OCI-LY1 (cell line): ENCODE data around the gene SMARCA5.

Experiments used
- H2AFZ ChIP-seq: fragments of 200-600 bp; sonication (generic), shearing (Covaris generic); 2 replicates; pipeline ENCODE4 v1.6.0; 2014; ENCODE audit warnings: antibody characterized with exemption, mild to moderate bottlenecking, low read length
- H3F3A ChIP-seq: fragments of 200-600 bp; sonication (generic), shearing (Covaris generic); 2 replicates; pipeline ENCODE4 v1.6.0; 2014; ENCODE audit warnings: mild to moderate bottlenecking, antibody characterized with exemption, low read length, moderate library complexity; ENCODE audit not compliant: insufficient read depth
- H3K27ac ChIP-seq: fragments of 200-600 bp; sonication (generic); 2 replicates; pipeline ENCODE4 v1.5.1; 2014; ENCODE audit warnings: low read length, mixed run types, mild to moderate bottlenecking, low read depth; ENCODE audit not compliant: poor library complexity, severe bottlenecking
- H3K27me3 ChIP-seq: fragments of 200-600 bp; sonication (generic); 2 replicates; pipeline ENCODE4 v1.6.0; 2014; ENCODE audit warnings: antibody characterized with exemption, mild to moderate bottlenecking, low read length, moderate library complexity; ENCODE audit not compliant: insufficient read depth
- H3K36me3 ChIP-seq: fragments of 200-600 bp; sonication (generic); 2 replicates; pipeline ENCODE4 v1.6.1; 2014; ENCODE audit warnings: mild to moderate bottlenecking, antibody characterized with exemption, low read length, moderate library complexity, mixed read lengths; ENCODE audit not compliant: insufficient read depth
- H3K4me1 ChIP-seq: fragments of 200-600 bp; sonication (generic); 2 replicates; pipeline ENCODE4 v1.5.1; 2014; ENCODE audit warnings: mild to moderate bottlenecking, low read length, moderate library complexity; ENCODE audit not compliant: insufficient read depth, severe bottlenecking
- H3K4me2 ChIP-seq: fragments of 200-600 bp; sonication (generic), shearing (Covaris generic); 2 replicates; pipeline ENCODE4 v1.6.1; 2014; ENCODE audit warnings: low read length
- H3K4me3 ChIP-seq: fragments of 200-600 bp; sonication (generic); 2 replicates; pipeline ENCODE4 v1.5.1; 2014; ENCODE audit warnings: low read length, low read depth, mild to moderate bottlenecking, mixed read lengths; ENCODE audit not compliant: poor library complexity, severe bottlenecking
- H3K79me2 ChIP-seq: fragments of 200-600 bp; shearing (Covaris generic); 2 replicates; pipeline ENCODE4 v1.6.1; 2016; ENCODE audit warnings: mixed run types, low read length, mixed read lengths; ENCODE audit not compliant: insufficient read depth
- H3K9ac ChIP-seq: fragments of 200-600 bp; sonication (generic), shearing (Covaris generic); 2 replicates; pipeline ENCODE4 v1.6.1; 2014; ENCODE audit warnings: mild to moderate bottlenecking, low read length, mixed read lengths
- H3K9me2 ChIP-seq: fragments of 200-600 bp; sonication (generic), shearing (Covaris generic); 2 replicates; pipeline ENCODE4 v1.6.1; 2014; ENCODE audit warnings: low read depth, mild to moderate bottlenecking, low read length, mixed read lengths
- H3K9me3 ChIP-seq: fragments of 200-600 bp; shearing (Covaris generic); 2 replicates; pipeline ENCODE4 v1.6.1; 2014; ENCODE audit warnings: low read length, mixed read lengths
- H4K20me1 ChIP-seq: fragments of 200-600 bp; sonication (generic), shearing (Covaris generic); 2 replicates; pipeline ENCODE4 v1.6.0; 2016; ENCODE audit warnings: mild to moderate bottlenecking, low read length; ENCODE audit not compliant: insufficient read depth
- CTCF ChIP-seq: fragments of 200-600 bp; sonication (generic), shearing (Covaris generic); IDR thresholded peaks from 2 replicates; pipeline ENCODE4 v1.5.1; 2017; ENCODE audit warnings: mild to moderate bottlenecking, antibody characterized with exemption, low read length, moderate library complexity, mixed read lengths
- EZH2 ChIP-seq: fragments of 200-600 bp; sonication (generic), shearing (Covaris generic); IDR thresholded peaks from 2 replicates; pipeline ENCODE4 v1.8.0; 2017; ENCODE audit warnings: borderline replicate concordance, mixed run types, mild to moderate bottlenecking, antibody characterized with exemption, low read length, moderate library complexity, mixed read lengths

Gene SMARCA5

DNA sequence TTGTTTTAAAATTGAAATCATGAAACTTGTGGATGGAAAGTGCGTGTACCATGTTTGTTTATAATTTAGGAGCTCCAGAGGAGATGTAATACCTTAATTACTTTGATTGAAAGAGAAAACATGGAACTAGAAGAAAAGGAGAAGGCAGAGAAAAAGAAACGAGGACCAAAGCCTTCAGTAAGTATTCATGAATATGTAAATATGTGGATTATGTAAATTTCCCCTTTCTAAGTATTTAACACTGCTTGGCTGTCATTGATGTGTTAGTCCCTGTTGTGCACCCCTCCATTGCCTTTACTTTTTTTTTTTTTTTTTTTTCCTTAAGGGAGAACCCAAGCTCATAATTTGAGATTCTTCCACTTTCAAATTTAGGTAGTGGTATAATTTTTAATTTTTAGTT is 36.4 kb downstream of the SMARCA5 start:
- Histone ChIP-seq H3K36me3 (peaks cover 94% of the 10 kb centered on the region), H3F3A (no peaks in the 10 kb centered on the region), H3K27ac (no peak overlapping the region), H4K20me1 (no peaks in the 10 kb centered on the region), H3K4me3 (no peak overlapping the region), H3K9me3 (no peaks in the 10 kb centered on the region), H3K4me1 (no peaks in the 10 kb centered on the region), H3K27me3 (no peaks in the 10 kb centered on the region), H3K4me2 (no peak overlapping the region), H3K9ac (no peak overlapping the region), H3K79me2 (no peaks in the 10 kb centered on the region), H2AFZ (no peak overlapping the region), H3K9me2 (no peaks in the 10 kb centered on the region)
- no peak for TF ChIP-seq EZH2
- no peak for TF ChIP-seq CTCF

GRCh38 chr4:143554728-143555597 is 41.5 kb downstream of the SMARCA5 start:
- Histone ChIP-seq H3K4me2 (no peak overlapping the region), H3K27me3 (no peaks in the 10 kb centered on the region), H3K79me2 (no peaks in the 10 kb centered on the region), H3K9me2 (no peaks in the 10 kb centered on the region), H3F3A (0 out of 2 replicates have a peak, but pooled peaks cover 5% of the 10 kb centered on the region), H3K27ac (no peak overlapping the region), H3K9ac (no peak overlapping the region), H3K4me3 (no peak overlapping the region), H2AFZ (no peak overlapping the region), H4K20me1 (no peaks in the 10 kb centered on the region), H3K9me3 (no peaks in the 10 kb centered on the region), H3K4me1 (peaks cover 9% of the 10 kb centered on the region), H3K36me3 (peaks cover 49% of the 10 kb centered on the region)
- TF ChIP-seq CTCF = no peak
- TF ChIP-seq EZH2 = no peak

- no peak overlapping the region for H2AFZ ChIP-seq
- no peak overlapping the region for H3K4me2 ChIP-seq
- peaks cover 43% of the 10 kb centered on the region for H3K36me3 ChIP-seq
- H3K79me2 ChIP-seq = no peaks in the 10 kb centered on the region
- H3K4me3 ChIP-seq = no peak overlapping the region
- H3K9me2 ChIP-seq = no peaks in the 10 kb centered on the region
- 0 out of 2 replicates have a peak, but pooled peaks cover 5% of the 10 kb centered on the region for H3F3A ChIP-seq
- H3K9ac ChIP-seq = no peak overlapping the region
- peaks cover 11% of the 10 kb centered on the region for H3K4me1 ChIP-seq
- no peaks in the 10 kb centered on the region for H3K9me3 ChIP-seq
- H3K27ac ChIP-seq = no peak overlapping the region
- no peaks in the 10 kb centered on the region for H4K20me1 ChIP-seq
- H3K27me3 ChIP-seq = no peaks in the 10 kb centered on the region
- TF ChIP-seq EZH2 (no peak), CTCF (no peak)
Measured at GRCh38 chr4:143555676-143556075, 42.2 kb downstream of the SMARCA5 start.
